UCSD-AML1 (cell line): ENCODE data around the gene CPNE1.
"Not testable (repeated sequence)": the region's sequence is repeated elsewhere in the genome, so short reads cannot be mapped to it uniquely, and the experiment has no call there.

Experiments used
- DNase-seq: peaks from one replicate; lab custom pipeline; 2025; ENCODE audit not compliant: unreplicated experiment; lab: John Stamatoyannopoulos, UW

The CPNE1 gene

GRCh38 chr20:35698298-35699126 is 33.8 kb upstream of the CPNE1 start:
- no peak for DNase-seq

DNA sequence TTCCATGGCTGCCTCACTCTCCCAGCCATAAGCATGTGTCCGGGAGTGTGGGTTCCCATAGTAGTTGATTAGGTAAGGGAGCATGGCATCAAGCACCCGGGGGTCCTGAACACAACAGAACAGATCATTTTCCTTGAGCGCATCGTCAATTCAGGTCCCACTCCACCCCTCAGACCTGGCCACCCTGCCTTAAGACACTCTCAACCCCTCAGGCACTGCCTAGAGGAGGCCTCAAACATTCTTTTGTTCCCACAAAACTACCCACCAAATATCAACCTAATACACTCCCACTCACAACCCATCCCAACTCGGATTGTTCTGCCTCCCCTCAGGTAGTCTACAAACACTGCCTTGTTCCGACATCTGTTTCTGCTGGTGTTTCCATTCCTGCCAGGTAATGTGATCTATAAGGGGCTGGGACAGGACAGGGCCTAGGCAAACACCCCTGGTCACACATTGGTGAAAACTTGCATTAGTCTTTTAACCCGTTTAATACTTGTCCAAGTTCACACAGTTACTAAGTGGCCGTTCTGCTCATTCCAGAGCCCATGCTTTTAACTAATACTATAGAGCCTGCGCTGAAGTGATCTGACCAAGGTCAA is 33.1 kb upstream of the CPNE1 start:
- no peak for DNase-seq

- no peak for DNase-seq
Observed at GRCh38 chr20:35695978-35696377, 31.3 kb upstream of the CPNE1 start.

GRCh38 chr20:35695245-35695749 is 30.6 kb upstream of the CPNE1 start:
- no peak for DNase-seq

- DNase-seq = no peak
Observed at GRCh38 chr20:35690265-35690664, 25.6 kb upstream of the CPNE1 start.

- DNase-seq = not testable (repeated sequence)
Observed at GRCh38 chr20:35686872-35687271, 22.2 kb upstream of the CPNE1 start.

- DNase-seq = not testable (repeated sequence)
Observed at GRCh38 chr20:35685368-35685767, 20.7 kb upstream of the CPNE1 start.

- no peak for DNase-seq
Observed at GRCh38 chr20:35681960-35682359, 17.3 kb upstream of the CPNE1 start.

GRCh38 chr20:35680452-35681183 is 15.9 kb upstream of the CPNE1 start:
- no peak for DNase-seq

GRCh38 chr20:35674921-35675320 is 10.2 kb upstream of the CPNE1 start:
- no peak for DNase-seq

DNA sequence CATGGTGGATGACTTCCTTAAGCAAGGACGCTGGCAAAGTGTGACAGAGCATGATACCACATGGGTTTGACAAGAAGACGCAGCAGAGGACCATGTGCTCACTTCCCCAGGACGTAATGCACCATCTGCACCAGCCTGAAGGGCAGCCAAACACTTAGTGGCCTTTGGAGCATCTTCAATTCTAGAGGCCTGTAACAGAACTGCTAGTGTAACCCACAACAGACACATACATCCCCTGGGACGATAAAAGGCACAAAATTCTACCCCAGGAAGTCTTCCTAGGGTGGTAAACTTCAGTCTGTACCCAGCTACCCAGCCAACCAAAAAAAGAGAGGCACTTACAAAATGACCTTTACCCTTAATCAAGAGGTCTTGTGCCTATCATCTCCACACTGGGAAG is 9.2 kb upstream of the CPNE1 start:
- DNase-seq = no peak

DNA sequence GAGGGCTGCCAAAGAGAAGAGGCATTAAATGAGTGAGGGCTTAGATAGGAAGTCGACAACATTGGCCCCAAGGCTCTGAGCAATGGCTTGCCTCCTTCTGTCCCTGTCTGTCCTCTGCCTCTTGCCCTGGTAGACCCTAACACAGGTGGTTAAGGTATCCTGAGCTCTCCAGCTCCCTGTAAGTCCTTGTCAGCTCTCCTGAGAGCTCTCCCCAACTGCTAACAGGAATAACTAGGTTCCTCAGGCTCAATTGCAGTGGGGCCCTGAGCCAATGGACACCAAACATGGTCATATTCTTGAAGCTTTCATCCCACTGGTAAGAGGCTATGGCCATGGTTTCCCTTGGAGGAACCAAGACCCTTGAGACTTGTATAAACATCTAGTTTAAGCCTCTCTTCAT is 5.0 kb upstream of the CPNE1 start:
- no peak for DNase-seq

DNA sequence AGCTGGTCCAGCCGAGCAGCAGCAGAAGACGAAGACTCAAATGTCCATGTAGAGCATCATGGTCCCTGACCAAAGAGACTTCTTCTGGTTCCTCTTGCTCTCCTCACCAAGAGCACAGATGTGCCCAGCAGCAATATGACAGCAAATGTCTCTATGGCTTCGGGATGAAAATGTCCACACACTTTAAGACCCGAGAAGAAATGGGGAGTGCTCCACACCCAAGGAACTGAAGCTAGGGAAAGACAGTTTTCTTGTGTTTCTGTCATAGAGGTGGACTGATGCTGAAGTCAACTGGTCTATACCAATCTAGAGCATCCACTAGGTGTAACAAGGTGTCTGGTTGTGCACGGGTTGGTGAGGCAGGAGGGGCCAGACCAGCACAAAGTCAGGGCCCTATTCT is 4.5 kb upstream of the CPNE1 start:
- no peak for DNase-seq

DNA sequence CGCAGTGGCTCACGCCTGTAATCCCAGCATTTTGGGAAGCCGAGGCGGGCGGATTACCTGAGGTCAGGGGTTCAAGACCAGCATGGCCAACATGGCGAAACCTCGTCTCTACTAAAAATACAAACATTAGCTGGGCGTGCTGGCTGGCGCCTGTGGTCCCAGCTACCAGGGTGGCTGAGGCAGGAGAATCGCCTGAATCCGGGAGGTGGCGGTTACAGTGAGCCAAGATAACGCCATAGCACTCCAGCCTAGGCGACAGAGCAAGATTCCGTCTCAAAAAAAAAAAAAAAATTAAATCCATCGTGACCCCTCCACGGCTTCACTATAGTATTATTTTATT is 1.2 kb upstream of the CPNE1 start:
- no peak for DNase-seq

DNA sequence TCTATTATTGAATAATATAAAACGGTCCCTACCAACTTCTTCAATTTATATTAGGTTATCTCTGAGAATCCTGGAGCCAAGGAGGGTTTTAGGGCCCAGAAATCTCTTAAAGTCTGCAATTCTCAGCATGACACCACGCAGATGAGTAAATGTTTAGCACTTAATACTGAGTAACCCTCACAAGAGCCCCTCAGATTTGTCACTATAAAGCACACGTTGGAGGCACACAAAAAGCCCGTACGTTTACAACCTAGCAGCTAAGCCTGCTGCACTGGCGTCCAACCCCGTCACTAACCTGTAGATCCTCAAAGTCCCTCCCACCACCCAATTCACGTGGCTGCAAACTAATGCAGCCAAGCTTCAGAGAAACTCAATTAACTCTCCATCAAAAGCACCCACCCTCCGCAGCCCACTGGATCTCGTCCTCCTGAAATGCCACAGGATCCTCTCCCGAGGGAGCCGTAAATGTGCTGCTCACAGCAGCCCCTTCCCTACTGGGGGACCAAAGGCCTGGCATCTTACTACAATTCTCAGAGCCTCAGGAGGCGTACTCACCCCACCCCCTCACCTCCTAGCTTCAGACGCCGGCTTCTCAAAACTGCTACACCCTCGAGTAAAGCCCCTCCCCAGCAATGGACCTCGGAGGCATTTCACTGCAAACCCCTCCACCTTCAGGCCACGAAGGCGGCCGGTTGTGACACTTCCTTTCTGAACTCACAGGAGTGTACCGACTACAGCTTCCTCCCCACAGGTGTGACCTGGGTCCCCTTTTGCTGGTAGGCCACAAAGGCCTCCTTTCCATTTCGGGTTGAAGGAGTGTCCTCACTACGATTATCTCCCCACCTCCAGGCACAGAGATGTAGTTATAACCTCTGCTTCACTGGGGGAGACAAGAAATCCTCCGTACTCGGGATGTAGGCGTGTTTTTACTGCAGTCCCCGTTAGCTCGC is 909 bp downstream of the CPNE1 start:
- DNase-seq = peak; percentile 39

DNA sequence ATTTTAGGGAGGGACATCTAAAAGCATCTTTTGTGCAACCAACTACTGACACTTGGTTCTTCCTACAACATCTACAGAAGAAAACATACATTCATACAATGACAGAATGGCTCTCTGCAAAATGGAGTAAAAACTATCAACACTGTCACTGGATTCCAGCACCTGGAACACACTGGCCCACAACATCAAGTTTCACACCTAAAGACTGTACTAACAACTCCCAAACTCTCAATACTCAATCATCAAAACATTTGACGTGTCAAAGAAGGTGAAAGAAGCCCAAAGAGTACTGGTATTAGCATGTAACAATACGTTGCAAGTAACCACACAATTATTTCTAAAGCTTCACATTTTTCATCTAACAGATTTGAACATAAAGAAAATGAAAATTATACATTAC is 2.1 kb downstream of the CPNE1 start:
- DNase-seq = no peak

DNA sequence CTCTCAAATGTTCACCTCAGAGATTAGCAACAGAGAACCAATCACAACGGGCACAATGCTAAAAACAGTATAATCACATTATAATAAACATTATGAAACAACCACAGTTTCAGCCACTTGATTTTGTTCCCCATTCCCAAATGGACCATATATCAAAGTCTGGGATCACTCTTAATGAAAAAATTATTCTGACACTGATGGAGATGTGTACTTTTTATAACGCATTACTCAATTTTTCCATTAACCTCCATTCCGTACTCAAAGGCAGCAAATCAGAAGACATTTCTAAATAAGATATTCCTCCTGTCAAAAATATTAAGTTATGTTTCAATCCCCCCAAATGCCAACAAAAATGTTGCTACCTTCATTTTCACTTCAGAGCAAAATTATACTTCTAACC is 2.8 kb downstream of the CPNE1 start:
- DNase-seq = no peak

GRCh38 chr20:35661053-35661452 is 3.6 kb downstream of the CPNE1 start:
- DNase-seq = no peak

- no peak for DNase-seq
Observed at GRCh38 chr20:35660122-35660937, 4.4 kb downstream of the CPNE1 start.

GRCh38 chr20:35657271-35657670 is 7.4 kb downstream of the CPNE1 start:
- no peak for DNase-seq
